Progenitor cell of endocrine pancreas (in vitro differentiated cells): ENCODE data around the gene EME2. TPM values are rescaled to one million over a fixed set of nuclear protein-coding genes. Genes with fewer than 3 reads are reported as not detected.

Source experiments
- DNase-seq: peaks from one replicate; pipeline ENCODE4 v3.0.0; 2021; ENCODE audit warnings: low spot score; ENCODE audit not compliant: unreplicated experiment
- H3K27ac Mint-ChIP-seq: 2 replicates; pipeline ENCODE4 v1.8.0; 2021; ENCODE audit warnings: mild to moderate bottlenecking, moderate library complexity, mixed read lengths
- H3K27me3 Mint-ChIP-seq: 2 replicates; pipeline ENCODE4 v1.8.0; 2021; ENCODE audit warnings: mixed read lengths
- H3K36me3 Mint-ChIP-seq: 2 replicates; pipeline ENCODE4 v1.8.0; 2022; ENCODE audit warnings: mixed read lengths; ENCODE audit not compliant: insufficient read depth
- H3K4me1 Mint-ChIP-seq: 2 replicates; pipeline ENCODE4 v1.8.0; 2021; ENCODE audit warnings: low read depth, mixed read lengths
- H3K4me3 Mint-ChIP-seq: 2 replicates; pipeline ENCODE4 v1.8.0; 2021; ENCODE audit warnings: low read depth, mild to moderate bottlenecking, moderate library complexity, mixed read lengths
- H3K9me3 Mint-ChIP-seq: 2 replicates; pipeline ENCODE4 v1.8.0; 2021; ENCODE audit warnings: low read depth, mixed read lengths
- CTCF ChIP-seq: fragments of 200-600 bp; sonication (generic); IDR thresholded peaks from one replicate; pipeline ENCODE4 v1.5.0; 2021; ENCODE audit warnings: antibody characterized with exemption, mild to moderate bottlenecking; ENCODE audit not compliant: unreplicated experiment
- total RNA-seq: library from RNA; stranded (reverse); gene quantifications from 2 replicates; pipeline ENCODE4 v1.2.1, GENCODE V29; 2021

The EME2 gene
- total RNA-seq, 1 donor from 2014 or later = 50.6 TPM

- H3K4me1 Mint-ChIP-seq = peaks cover 8% of the 10 kb centered on the region
- H3K36me3 Mint-ChIP-seq = peaks cover 1% of the 10 kb centered on the region
- no peak overlapping the region for H3K4me3 Mint-ChIP-seq
- H3K27ac Mint-ChIP-seq = no peak overlapping the region
- TF ChIP-seq CTCF = no peak
- H3K27me3 Mint-ChIP-seq = no peaks in the 10 kb centered on the region
- no peaks in the 10 kb centered on the region for H3K9me3 Mint-ChIP-seq
- DNase-seq = no peak
Observed at GRCh38 chr16:1775846-1776671, 3.4 kb downstream of the EME2 start.

GRCh38 chr16:1776672-1776955 lies 4.0 kb downstream of the EME2 start:
- DNase-seq = no peak
- Mint-ChIP-seq H3K36me3 (peaks cover 1% of the 10 kb centered on the region), H3K9me3 (no peaks in the 10 kb centered on the region), H3K27me3 (no peaks in the 10 kb centered on the region), H3K27ac (no peak overlapping the region), H3K4me3 (no peak overlapping the region), H3K4me1 (peaks cover 13% of the 10 kb centered on the region)
- no peak for TF ChIP-seq CTCF

GRCh38 chr16:1776991-1777374 lies 4.4 kb downstream of the EME2 start:
- peaks cover 1% of the 10 kb centered on the region for H3K36me3 Mint-ChIP-seq
- no peak overlapping the region for H3K27ac Mint-ChIP-seq
- no peak for DNase-seq
- TF ChIP-seq CTCF = no peak
- peaks cover 13% of the 10 kb centered on the region for H3K4me1 Mint-ChIP-seq
- H3K4me3 Mint-ChIP-seq = no peak overlapping the region
- no peaks in the 10 kb centered on the region for H3K27me3 Mint-ChIP-seq
- no peaks in the 10 kb centered on the region for H3K9me3 Mint-ChIP-seq

- Mint-ChIP-seq H3K27me3 (no peaks in the 10 kb centered on the region), H3K4me3 (no peak overlapping the region), H3K9me3 (no peaks in the 10 kb centered on the region), H3K36me3 (peaks cover 1% of the 10 kb centered on the region), H3K4me1 (peaks cover 8% of the 10 kb centered on the region), H3K27ac (no peak overlapping the region)
- DNase-seq = no peak
- TF ChIP-seq CTCF = no peak
Observed at GRCh38 chr16:1777375-1778199, 5.0 kb downstream of the EME2 start.

- Mint-ChIP-seq H3K27ac (no peak overlapping the region), H3K27me3 (no peaks in the 10 kb centered on the region), H3K36me3 (peaks cover 1% of the 10 kb centered on the region), H3K4me1 (peaks cover 11% of the 10 kb centered on the region), H3K4me3 (no peak overlapping the region), H3K9me3 (no peaks in the 10 kb centered on the region)
- DNase-seq = no peak
- TF ChIP-seq CTCF = no peak
Observed at GRCh38 chr16:1778200-1779179, 5.9 kb downstream of the EME2 start.
